HL-60 (cell line): ENCODE data around the gene LRP1B.

Experiments used
- GABPA ChIP-seq: IDR thresholded peaks from 2 replicates; pipeline ENCODE4 v1.6.1; 2012; ENCODE audit warnings: low read depth
- POLR2AphosphoS5 ChIP-seq: IDR thresholded peaks from 2 replicates; pipeline ENCODE4 v1.6.1; 2012; ENCODE audit warnings: low read depth
- TF ChIP-seq, protein P1 (sequence below): IDR thresholded peaks from one replicate; pipeline ENCODE4 v1.5.1; 2011; ENCODE audit warnings: low read length, control low read depth, inconsistent platforms; ENCODE audit not compliant: insufficient read depth
- TF ChIP-seq, protein P2 (sequence below): IDR thresholded peaks from 2 replicates; pipeline ENCODE4 v1.6.1; 2012; ENCODE audit warnings: low read depth; ENCODE audit not compliant: insufficient replicate concordance

DNA sequence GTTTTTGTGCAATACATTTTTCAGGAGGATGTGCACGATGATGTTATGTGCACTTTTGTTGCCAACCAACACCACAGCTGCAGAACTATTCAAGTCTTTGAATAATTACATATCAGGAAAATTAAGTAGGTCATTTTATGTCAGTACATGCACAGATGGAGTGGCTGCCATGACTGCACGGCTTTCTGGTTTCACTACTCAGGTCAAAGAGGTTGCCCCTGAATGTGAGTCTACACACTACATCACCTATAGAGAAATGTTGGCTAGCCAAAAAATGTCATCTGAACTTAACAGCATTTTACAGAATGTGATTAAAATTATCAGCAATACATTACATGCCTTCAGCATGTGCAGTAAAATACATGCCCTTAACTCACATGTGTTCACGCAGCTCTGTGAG, 1713.3 kb downstream of the LRP1B start:
- TF ChIP-seq, protein P1, sequence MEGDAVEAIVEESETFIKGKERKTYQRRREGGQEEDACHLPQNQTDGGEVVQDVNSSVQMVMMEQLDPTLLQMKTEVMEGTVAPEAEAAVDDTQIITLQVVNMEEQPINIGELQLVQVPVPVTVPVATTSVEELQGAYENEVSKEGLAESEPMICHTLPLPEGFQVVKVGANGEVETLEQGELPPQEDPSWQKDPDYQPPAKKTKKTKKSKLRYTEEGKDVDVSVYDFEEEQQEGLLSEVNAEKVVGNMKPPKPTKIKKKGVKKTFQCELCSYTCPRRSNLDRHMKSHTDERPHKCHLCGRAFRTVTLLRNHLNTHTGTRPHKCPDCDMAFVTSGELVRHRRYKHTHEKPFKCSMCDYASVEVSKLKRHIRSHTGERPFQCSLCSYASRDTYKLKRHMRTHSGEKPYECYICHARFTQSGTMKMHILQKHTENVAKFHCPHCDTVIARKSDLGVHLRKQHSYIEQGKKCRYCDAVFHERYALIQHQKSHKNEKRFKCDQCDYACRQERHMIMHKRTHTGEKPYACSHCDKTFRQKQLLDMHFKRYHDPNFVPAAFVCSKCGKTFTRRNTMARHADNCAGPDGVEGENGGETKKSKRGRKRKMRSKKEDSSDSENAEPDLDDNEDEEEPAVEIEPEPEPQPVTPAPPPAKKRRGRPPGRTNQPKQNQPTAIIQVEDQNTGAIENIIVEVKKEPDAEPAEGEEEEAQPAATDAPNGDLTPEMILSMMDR, result no peak
- TF ChIP-seq GABPA (no peak), POLR2AphosphoS5 (no peak)
- TF ChIP-seq, protein P2, sequence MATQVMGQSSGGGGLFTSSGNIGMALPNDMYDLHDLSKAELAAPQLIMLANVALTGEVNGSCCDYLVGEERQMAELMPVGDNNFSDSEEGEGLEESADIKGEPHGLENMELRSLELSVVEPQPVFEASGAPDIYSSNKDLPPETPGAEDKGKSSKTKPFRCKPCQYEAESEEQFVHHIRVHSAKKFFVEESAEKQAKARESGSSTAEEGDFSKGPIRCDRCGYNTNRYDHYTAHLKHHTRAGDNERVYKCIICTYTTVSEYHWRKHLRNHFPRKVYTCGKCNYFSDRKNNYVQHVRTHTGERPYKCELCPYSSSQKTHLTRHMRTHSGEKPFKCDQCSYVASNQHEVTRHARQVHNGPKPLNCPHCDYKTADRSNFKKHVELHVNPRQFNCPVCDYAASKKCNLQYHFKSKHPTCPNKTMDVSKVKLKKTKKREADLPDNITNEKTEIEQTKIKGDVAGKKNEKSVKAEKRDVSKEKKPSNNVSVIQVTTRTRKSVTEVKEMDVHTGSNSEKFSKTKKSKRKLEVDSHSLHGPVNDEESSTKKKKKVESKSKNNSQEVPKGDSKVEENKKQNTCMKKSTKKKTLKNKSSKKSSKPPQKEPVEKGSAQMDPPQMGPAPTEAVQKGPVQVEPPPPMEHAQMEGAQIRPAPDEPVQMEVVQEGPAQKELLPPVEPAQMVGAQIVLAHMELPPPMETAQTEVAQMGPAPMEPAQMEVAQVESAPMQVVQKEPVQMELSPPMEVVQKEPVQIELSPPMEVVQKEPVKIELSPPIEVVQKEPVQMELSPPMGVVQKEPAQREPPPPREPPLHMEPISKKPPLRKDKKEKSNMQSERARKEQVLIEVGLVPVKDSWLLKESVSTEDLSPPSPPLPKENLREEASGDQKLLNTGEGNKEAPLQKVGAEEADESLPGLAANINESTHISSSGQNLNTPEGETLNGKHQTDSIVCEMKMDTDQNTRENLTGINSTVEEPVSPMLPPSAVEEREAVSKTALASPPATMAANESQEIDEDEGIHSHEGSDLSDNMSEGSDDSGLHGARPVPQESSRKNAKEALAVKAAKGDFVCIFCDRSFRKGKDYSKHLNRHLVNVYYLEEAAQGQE, result no peak
